Stimulated activated CD8-positive, alpha-beta memory T cell treated with anti-CD3 and anti-CD28 coated beads, Interleukin-4, amount 100 ng/mL, for 4 hours (primary cell): Measurements from ENCODE around the gene KLHL33.
"Not testable (repeated sequence)": the region's sequence is repeated elsewhere in the genome, so short reads cannot be mapped to it uniquely, and the experiment has no call there.

ENCODE experiments used
- DNase-seq, 2 donors: peaks; one replicate each; pipeline ENCODE4 v3.0.0-alpha.2; 2020; ENCODE audit warnings: low read depth in 2 of 2, low spot score in 1 of 2

Gene KLHL33

DNA sequence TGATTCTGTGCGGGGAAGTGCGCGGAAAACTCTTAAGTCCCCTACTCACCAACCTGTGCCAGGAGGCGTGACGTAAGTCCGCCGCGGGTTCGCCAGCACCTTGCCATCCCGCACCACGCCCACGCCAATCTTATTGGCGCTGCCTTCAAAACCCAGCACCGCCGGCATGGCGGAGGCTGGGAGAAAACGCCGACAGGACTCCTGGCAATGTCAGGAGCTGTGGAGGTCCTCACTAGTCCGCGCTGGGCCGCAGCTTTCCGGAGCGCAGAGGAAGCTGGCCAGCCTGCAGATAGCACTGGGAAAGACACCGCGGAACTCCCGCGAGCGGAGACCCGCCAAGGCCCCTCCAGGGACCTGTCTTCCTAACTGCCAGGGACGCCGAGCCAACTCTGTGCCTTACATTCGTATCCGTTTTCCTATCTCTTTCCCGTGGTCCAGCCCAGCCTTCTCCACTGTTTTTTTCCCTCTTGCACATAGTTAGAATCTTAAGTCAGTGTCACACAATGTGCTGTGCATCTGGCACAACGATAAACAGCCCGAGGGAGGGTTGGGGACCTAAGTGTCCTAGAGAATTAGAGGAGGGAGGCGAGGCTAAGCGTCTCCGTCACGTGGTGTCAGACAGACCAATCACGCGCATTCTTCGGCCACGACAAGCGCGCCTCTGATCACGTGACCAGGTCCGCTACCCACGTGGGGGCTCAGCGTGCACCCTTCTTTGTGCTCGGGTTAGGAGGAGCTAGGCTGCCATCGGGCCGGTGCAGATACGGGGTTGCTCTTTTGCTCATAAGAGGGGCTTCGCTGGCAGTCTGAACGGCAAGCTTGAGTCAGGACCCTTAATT, 18.8 kb upstream of the KLHL33 start, which contains the start of the genes APEX1 and OSGEP:
Gene APEX1 (plus strand): TSS at position 711 of the 839 bp plus-strand sequence. CDS start 420 bp downstream, outside the sequence.
Gene OSGEP (minus strand): TSS at position 297 of the 839 bp plus-strand sequence. CDS start 129 bp downstream, at position 168.
- peak; percentile 93 to 97 for DNase-seq

GRCh38 chr14:20452831-20453230, 16.9 kb upstream of the KLHL33 start:
- DNase-seq, result not testable (repeated sequence)

- DNase-seq, result no peak
Measured at GRCh38 chr14:20446889-20447288, 10.9 kb upstream of the KLHL33 start.

DNA sequence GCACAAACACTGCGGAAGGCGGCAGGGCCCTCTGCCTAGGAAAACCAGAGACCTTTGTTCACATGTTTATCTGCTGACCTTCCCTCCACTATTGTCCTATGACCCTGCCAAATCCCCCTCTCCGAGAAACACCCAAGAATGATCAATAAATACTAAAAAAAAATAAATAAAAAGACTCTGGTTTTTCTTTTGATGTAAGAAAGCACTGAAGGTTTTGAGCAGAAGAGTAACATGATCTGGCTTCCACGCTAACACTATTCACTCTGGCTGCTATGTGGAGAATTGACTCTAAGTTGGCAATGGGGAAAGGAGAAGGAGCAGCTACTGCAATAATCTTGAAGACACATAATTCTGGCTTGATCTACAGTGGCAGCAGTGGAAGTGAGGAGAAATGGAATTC, 7.7 kb upstream of the KLHL33 start:
- not testable (repeated sequence) for DNase-seq

DNA sequence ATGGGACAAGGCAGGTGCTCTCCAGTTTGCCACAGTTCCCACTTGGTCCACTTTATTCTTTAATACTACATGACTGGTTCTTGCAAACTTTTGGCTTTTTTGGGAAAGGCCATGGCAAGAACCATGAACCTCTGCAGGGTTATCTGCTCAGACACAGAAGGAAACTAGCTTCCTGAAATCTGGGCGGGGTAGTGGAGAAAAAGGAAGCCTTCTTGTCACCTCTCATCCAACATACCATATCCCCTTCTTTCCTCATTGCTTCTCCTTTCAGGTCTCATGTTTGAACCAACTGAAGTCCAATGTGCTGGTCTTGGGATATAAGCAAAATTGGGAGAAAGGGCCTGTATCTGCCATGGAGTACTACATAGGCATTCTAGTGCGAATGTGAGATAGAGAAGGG, 5.5 kb upstream of the KLHL33 start:
- no peak for DNase-seq

DNA sequence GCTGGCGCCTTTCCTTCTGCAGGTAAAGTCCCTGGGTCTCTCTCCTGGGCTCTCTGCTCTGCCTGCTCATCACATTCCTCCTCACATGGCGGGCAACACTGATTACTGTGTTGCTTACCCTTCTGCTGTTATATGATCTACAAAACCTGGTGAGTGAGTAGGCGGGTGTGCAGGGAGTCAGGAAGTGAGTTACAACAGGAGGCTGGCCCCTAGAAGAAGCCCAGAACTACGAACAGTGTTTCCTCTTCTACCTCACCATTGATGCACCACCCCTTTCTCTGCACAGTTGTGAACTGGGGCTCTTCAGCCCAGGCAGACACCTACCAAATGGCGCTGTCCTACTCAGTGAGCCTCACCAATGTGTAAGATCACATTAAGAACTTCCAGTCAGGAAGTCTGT, 4.9 kb upstream of the KLHL33 start:
- DNase-seq, result no peak

DNA sequence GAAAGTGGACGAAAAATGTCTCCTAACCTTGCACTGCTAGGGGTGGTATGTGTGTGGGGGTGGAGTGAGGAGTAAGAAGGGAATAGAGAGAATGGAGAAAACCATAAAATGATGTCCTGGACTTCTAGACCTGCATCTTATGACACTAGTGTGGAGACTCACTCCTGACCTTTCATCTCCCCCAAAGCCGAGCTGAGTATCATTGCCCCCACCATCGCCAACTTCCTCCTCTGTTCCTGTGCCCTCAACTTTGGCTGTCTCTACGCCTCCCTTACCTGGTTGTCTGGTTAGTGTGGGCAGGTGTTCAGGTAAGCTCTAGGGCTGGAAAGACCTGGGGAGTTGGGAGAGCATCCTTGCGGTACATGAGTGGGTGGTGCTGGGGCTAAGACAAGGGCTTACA, 4.5 kb upstream of the KLHL33 start:
- no peak for DNase-seq

DNA sequence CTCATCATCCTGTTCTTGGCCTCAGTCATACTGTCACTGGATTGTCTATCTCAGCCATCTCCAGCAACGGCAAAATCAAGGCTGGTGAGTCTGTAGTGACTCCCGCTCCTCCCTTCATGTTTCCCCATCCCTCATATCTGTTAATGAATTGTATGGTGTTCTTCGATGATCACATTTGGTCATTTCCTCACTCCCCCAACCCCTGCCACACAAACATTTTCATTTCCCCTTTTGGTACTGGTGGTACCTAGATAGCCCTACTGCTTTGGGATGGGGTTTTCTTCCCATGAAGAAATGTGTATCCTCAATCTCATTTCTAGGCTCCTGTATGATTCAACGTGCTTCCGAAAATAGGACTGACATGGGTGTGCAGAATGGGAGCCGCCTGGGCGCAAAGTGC, 2.7 kb upstream of the KLHL33 start:
- DNase-seq, result no peak

DNA sequence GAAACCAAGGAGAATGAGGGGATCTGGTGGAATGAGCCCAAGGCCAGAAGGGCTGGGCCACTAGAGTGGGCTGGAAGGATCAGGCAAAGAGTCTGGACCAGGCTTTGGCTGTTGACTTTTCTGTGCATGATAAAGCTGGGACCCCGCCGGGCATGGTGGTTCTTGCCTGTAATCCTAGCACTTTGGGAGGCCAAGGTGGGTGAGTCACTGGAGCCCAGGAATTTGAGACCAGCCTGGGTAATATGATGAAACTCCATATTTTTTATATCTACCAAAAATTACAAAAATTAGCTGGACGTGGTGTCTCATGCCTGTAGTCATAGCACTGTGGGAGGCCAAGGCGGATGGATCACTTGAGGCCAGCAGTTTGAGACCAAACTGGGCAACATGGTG, 393 bp upstream of the KLHL33 start:
- no peak for DNase-seq

DNA sequence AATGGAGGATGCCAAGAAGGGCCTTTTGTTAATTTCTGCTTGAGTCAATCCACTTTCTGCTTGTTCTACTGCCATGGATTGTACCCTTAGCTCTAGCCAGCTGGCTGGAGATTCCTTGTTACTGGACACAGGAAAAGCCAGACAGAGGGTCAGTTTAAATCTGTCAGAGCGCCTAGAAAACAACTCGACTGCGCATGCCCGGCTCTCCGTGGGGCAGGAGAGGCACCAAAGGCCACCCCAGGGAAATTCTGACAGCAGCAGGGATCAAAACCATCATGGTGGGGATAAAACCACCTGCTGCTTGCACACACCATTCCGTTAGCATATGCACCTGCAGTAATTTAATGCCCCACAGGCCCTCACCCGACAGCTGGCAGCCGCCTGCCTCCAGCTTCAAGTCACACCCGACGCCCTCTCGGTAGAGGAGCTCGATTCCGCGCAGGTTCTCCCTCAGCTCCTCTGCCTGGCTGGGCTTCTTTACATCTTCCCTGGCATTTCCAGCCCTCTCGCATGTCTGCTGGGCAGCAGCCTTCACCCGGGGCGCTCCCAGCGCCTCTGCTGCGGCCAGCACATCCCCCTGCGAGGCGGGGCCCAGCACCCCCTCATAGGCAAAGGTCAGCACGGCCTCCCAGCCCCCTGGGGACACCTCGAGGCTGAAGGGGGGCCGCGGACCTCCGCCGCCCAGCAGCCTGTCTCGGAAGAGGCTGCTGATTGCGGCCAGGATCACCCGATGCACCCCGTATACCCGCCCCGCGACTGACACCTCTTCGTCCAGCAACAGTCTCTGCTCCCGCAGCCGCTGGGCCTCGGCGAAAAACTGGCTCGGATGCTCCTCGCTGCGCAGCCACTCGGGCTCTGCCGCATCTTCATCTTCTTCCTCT, 1.0 kb downstream of the KLHL33 start:
- no peak for DNase-seq

DNA sequence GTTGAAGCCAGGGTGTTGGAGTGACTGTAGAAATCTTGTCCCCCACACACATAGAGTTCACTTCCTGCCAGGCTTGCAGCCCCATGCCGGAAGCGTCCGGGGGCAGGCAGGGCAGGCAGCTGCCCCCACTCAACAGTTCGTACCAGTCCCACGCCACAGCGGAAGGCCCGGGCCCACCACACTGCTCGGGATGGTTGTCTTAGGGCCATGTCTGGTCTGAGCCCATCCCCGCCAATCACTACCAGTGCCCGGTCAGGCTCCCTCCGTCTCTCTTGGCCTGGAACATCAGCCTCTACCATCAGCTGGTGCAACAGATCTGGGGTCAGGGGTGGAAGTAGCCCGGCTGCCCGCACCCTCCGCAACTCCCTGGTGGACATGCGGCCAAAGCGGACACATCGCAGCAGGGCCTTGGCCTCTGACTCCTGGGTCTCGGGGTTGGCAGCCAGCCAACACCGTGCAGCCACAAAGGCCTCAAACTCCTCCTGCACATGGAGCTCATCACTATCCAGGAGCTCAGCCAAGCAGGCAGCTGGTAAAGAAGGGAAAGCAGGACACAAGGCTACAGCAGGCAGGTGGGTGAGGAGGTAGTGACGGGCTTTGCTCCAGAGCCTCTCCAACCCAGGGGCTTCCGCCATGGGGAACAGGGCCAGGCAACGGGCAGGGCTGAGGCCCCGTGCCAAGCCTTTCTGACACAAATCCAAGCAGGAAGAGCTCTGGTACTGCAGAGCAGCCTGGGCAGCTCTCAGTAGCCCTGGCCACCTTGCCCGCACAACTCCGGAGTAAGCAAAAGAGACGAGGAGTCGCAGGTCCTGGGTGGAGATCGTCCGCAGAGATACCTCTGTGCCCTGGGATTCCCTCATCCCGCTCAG, 5.9 kb downstream of the KLHL33 start:
- DNase-seq, result no peak

GRCh38 chr14:20428802-20429201, 7.2 kb downstream of the KLHL33 start:
- DNase-seq, result no peak

- no peak for DNase-seq
Measured at GRCh38 chr14:20428010-20428365, 8.0 kb downstream of the KLHL33 start.

DNA sequence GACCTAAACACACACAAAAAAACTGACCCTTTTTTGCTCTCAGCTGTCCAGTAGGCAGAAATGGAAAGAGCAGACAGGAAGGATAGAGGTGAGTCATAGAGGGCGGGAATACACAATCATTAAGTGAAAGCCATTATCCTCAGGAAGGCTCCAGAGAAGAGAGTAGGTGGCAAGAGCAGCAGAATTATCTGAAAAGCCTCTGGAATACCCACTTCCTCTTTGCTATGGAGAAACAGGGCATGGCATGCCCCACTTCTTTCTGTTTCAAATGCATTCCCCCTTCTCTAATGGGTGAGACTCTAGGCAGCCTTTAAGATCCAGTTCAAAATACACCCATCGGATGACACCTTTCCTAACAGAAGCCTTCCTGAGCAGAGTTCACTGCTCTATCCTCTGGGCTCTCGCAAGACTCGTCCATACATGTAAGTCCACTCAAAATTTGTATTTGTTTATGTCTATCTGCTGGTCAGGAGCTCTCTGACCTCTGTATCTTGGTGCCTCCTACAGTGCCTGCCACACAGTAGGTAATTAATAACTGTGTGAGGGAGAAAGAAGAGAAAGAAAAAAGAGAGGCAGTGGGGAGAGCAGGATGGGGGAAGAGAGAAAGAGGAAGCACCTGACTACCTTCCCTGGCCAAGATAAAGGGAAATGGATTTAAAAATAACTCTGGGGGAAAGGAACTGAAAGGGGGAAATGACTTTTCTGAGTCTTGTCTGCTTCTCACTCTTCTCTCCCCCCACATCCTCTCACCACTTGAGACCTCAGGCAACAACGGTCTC, 8.5 kb downstream of the KLHL33 start:
- DNase-seq, result no peak

DNA sequence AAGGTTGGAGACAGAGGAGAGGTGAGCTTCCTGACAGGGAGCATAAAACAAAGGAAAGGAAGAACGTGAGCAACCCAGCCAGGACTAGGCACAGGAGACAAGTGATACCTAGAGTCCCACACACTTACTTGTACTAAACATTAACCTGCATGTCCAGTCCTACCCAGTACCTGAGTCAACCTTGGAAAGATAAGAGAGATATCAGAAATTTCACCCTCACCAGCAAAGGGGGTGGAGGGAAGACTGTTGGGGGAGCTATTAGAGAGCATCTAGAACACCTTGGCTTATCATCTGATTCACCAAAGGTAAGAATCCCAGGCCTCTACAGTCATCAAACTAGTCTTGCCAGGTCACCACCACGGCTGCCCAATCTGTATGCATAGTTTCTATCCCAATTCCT, 11.1 kb downstream of the KLHL33 start:
- DNase-seq, result no peak

GRCh38 chr14:20422886-20423285, 13.1 kb downstream of the KLHL33 start:
- DNase-seq, result no peak

- DNase-seq, result no peak
Measured at GRCh38 chr14:20421267-20421666, 14.7 kb downstream of the KLHL33 start.

GRCh38 chr14:20419419-20419818, 16.5 kb downstream of the KLHL33 start:
- DNase-seq, result no peak

DNA sequence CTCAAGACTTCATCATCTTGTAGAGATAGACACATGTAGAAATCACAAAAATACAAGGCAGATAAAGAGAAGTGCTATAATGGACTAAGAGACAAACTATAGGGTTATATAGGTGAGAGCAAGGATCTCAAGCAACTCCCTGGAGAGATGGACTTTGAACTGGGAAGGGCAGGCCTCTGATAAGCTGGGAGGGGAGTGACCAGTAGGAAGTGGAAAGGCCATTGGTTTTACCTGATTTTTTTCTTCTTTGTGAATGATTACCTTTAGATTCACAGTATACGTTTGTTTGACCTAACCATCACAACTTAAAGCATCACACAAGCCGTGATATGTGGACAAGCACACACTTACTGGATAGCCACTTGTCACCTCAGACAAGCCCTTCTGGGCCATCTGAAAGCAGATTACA, 17.5 kb downstream of the KLHL33 start:
- DNase-seq, result no peak
